Jurkat, Clone E6-1 (cell line): ENCODE results near the gene EHF. TPM values are rescaled to one million over a fixed set of nuclear protein-coding genes. Genes with fewer than 3 reads are reported as not detected.
A peak's percentile ranks its signal among the peaks of the same experiment; 100 is the strongest.
"Not testable (repeated sequence)": the region's sequence is repeated elsewhere in the genome, so short reads cannot be mapped to it uniquely, and the experiment has no call there.

ENCODE experiments used
- DNase-seq: peaks from one replicate; pipeline ENCODE4 v3.0.0-alpha.2; 2011; ENCODE audit warnings: low read depth, low spot score
- H3K4me3 ChIP-seq: 2 replicates; pipeline ENCODE4 v1.5.1; 2011; ENCODE audit warnings: mild to moderate bottlenecking, low read length, control low read depth, moderate library complexity
- polyA plus RNA-seq: library from polyadenylated mRNA; unstranded; fragments of >200 nt; gene quantifications from one replicate; pipeline ENCODE4 v1.2.1, GENCODE V29; 2012; ENCODE audit warnings: missing spikeins; ENCODE audit not compliant: insufficient read length, insufficient read depth

EHF gene
- polyA plus RNA-seq: not detected

GRCh38 chr11:34620820-34621792 lies at the start of gene EHF:
Gene EHF (plus strand): TSS chr11:34621093. CDS start chr11:34642631, 21,538 bp downstream.
- DNase-seq: no peak
- H3K4me3 ChIP-seq: no peak within 1 kb of the TSS

GRCh38 chr11:34573537-34573936 lies 47.4 kb upstream of the EHF start:
- no peak for DNase-seq
- H3K4me3 ChIP-seq: no peak overlapping the region

- no peak for DNase-seq
- H3K4me3 ChIP-seq: no peak overlapping the region
Measured at GRCh38 chr11:34575261-34575660, 45.6 kb upstream of the EHF start.

- no peak overlapping the region for H3K4me3 ChIP-seq
- DNase-seq: no peak
Measured at GRCh38 chr11:34575671-34576070, 45.2 kb upstream of the EHF start.

- H3K4me3 ChIP-seq: no peak overlapping the region
- DNase-seq: no peak
Measured at GRCh38 chr11:34576331-34576730, 44.6 kb upstream of the EHF start.

GRCh38 chr11:34583818-34584217 lies 37.1 kb upstream of the EHF start:
- H3K4me3 ChIP-seq: no peak overlapping the region
- no peak for DNase-seq

- DNase-seq: no peak
- no peak overlapping the region for H3K4me3 ChIP-seq
Measured at GRCh38 chr11:34585304-34585734, 35.6 kb upstream of the EHF start.

- no peak overlapping the region for H3K4me3 ChIP-seq
- DNase-seq: peak; percentile 25
Measured at GRCh38 chr11:34585735-34586487, 35.0 kb upstream of the EHF start.

- no peak overlapping the region for H3K4me3 ChIP-seq
- no peak for DNase-seq
Measured at GRCh38 chr11:34586488-34587281, 34.2 kb upstream of the EHF start.

GRCh38 chr11:34587282-34587677 lies 33.6 kb upstream of the EHF start:
- H3K4me3 ChIP-seq: no peak overlapping the region

GRCh38 chr11:34588023-34588422 lies 32.9 kb upstream of the EHF start:
- DNase-seq: no peak
- no peak overlapping the region for H3K4me3 ChIP-seq

More at GRCh38 chr11:34587282-34587677, 33.6 kb upstream of the EHF start:
- no peak for DNase-seq

- DNase-seq: no peak
- H3K4me3 ChIP-seq: no peak overlapping the region
Measured at GRCh38 chr11:34588701-34589100, 32.2 kb upstream of the EHF start.

GRCh38 chr11:34589177-34589576 lies 31.7 kb upstream of the EHF start:
- DNase-seq, H3K4me3 ChIP-seq: not testable (repeated sequence)

- H3K4me3 ChIP-seq: no peak overlapping the region
- no peak for DNase-seq
Measured at GRCh38 chr11:34593085-34593484, 27.8 kb upstream of the EHF start.

GRCh38 chr11:34594603-34595002 lies 26.3 kb upstream of the EHF start:
- H3K4me3 ChIP-seq: no peak overlapping the region
- no peak for DNase-seq

GRCh38 chr11:34595391-34595790 lies 25.5 kb upstream of the EHF start:
- DNase-seq: no peak

GRCh38 chr11:34595960-34596644 lies 24.8 kb upstream of the EHF start:
- no peak for DNase-seq
- no peak overlapping the region for H3K4me3 ChIP-seq

More at GRCh38 chr11:34595391-34595790, 25.5 kb upstream of the EHF start:
- no peak overlapping the region for H3K4me3 ChIP-seq

GRCh38 chr11:34599406-34599945 lies 21.4 kb upstream of the EHF start:
- no peak for DNase-seq
- no peak overlapping the region for H3K4me3 ChIP-seq
